Measurements from ENCODE around the gene COL20A1. TPM values are rescaled to one million over a fixed set of nuclear protein-coding genes. Genes with fewer than 3 reads are reported as not detected.

The COL20A1 gene
- total RNA-seq, 4 donors from 2014 or later = 0.32 TPM; not detected in 3

DNA sequence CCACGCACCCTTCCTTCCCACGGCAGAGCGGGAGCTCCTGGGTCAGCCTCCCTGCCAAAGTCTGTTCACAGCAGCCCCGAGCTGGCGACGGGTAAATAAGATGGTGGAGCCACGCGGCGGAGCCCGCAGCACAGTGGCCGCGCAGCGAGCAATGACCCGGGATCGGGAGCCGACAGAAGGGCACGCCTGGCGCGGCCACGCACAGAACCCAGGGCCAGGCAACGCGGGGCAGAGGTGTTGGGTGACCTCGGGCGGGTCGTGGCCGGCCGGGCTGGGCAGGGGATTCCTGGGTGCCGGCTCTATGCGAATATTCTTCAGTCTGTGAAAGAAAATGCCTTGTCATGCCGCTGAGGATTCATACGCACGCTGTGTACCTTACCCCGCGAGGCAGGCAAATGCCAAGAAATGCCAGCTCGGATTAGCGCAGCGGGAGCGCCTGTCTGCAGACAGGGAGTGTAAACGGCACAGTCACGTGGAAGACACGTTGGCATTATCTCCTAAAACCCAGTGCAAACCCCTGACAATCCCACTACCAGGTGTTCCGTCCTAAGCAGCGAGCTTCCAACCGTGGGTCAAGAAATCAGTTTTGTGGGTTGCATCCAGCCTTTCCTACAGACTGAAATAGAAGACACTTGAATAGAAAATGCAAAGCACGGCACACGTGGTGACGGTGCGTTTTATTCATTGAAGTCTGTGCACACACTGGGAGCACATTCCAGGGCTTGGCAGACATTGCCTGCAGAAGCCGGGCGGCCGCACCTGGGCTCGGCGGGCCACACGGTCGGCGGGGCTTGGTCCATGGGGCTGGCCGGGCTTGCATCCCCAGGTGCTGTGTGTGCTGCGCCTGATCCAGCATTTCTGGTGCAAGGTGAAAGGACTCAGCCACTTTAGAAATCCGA lies 49.8 kb downstream of the COL20A1 start:
- 90% methylated on average over 54 of the region's 59 CpGs for WGBS
- H3K9me3 ChIP-seq = no peaks in the 10 kb centered on the region

GRCh38 chr20:63343460-63344445 lies 50.8 kb downstream of the COL20A1 start:
- intact Hi-C loops (cut with DNase I) = no loop called here
- Histone ChIP-seq H3K4me3 (no peak overlapping the region), H3K9me3 (no peaks in the 10 kb centered on the region), H3K4me1 (peaks cover 10 to 27% (median 19%) of the 10 kb centered on the region in 4 donors), H3K27ac (replicated peaks in 1 of 4) (no peak overlapping the region), H3K36me3 (no peaks in the 10 kb centered on the region), H3K27me3 (peaks cover 0 to 72% (median 0%) of the 10 kb centered on the region in 4 donors)
- no peak for TF ChIP-seq POLR2AphosphoS5 (IDR thresholded peaks at IDR 0.05)
- DNase-seq (ENCODE audit: extremely low spot score) = no peak
- 65% methylated on average over 28 of the region's 37 CpGs for WGBS

More for the DNA sequence above, 49.8 kb downstream of the COL20A1 start:
- Histone ChIP-seq H3K27ac (replicated peaks in 1 of 4) (no peak overlapping the region), H3K27me3 (peaks cover 0 to 73% (median 0%) of the 10 kb centered on the region in 4 donors), H3K4me3 (no peak overlapping the region), H3K36me3 (no peaks in the 10 kb centered on the region), H3K4me1 (peaks cover 10 to 27% (median 19%) of the 10 kb centered on the region in 4 donors)
- no peak for DNase-seq (ENCODE audit: extremely low spot score)
- intact Hi-C loops (cut with DNase I) = no loop called here
- no peak for TF ChIP-seq EP300 (IDR thresholded peaks at IDR 0.05)
- TF ChIP-seq CTCF (IDR thresholded peaks at IDR 0.05) = no peak
- no peak for TF ChIP-seq POLR2AphosphoS5 (IDR thresholded peaks at IDR 0.05)
- TF ChIP-seq POLR2A (IDR thresholded peaks at IDR 0.05; ENCODE audit: low read depth) = no peak

DNA sequence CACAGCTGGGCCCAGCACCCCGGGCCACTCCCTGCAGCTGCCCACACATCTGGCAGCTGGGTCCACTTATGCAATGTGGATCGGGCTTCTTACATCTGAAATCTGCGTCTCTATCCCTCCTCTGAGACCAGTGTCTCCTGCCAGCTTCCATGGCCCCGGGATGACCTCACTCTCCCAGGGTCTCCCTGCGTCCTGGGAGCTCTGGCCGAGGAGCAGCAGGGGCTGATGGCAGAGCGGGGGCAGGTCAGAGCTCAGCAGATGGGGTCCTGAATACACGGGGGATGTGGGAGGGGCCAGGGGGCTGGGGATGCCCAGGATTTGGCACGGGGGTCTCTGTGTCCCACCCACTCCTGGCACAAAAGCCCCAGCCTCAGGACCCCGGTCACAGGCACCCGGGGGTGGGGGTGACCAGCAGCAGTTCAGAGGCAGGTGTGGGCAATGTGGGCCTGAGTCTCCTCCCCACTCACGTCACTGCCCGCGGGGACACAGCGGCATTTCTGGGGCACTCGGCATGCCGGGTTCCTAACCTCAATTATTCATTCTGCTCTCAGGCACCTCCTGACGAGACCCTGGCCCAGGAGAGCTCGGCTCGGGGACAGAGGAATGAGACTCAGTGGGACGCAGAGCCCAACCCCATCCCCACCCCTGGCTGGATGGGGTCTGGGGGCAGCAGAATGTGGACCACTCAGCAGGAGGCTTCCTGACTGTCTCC lies 51.8 kb downstream of the COL20A1 start:
- no peak overlapping the region for H3K27ac ChIP-seq (replicated peaks in 1 of 4)
- H3K27me3 ChIP-seq = peaks cover 0 to 76% (median 0%) of the 10 kb centered on the region in 4 donors
- intact Hi-C loops (cut with DNase I) = no loop called here
- peaks cover 10 to 27% (median 19%) of the 10 kb centered on the region in 4 donors for H3K4me1 ChIP-seq
- no peak for DNase-seq (ENCODE audit: extremely low spot score)
- WGBS = 36% methylated on average over 4 of the region's 21 CpGs
- no peaks in the 10 kb centered on the region for H3K36me3 ChIP-seq
- no peaks in the 10 kb centered on the region for H3K9me3 ChIP-seq
- no peak overlapping the region for H3K4me3 ChIP-seq
- TF ChIP-seq EP300 (IDR thresholded peaks at IDR 0.05) (no peak), POLR2AphosphoS5 (IDR thresholded peaks at IDR 0.05) (no peak), CTCF (IDR thresholded peaks at IDR 0.05) (no peak), POLR2A (IDR thresholded peaks at IDR 0.05; ENCODE audit: low read depth) (no peak)

- H3K36me3 ChIP-seq = no peaks in the 10 kb centered on the region
- H3K9me3 ChIP-seq = no peaks in the 10 kb centered on the region
- H3K27me3 ChIP-seq = peaks cover 0 to 74% (median 0%) of the 10 kb centered on the region in 4 donors
- intact Hi-C loops (cut with DNase I) = no loop called here
- WGBS = 34% methylated on average over 20 of the region's 27 CpGs
- no peak overlapping the region for H3K4me3 ChIP-seq
- TF ChIP-seq POLR2AphosphoS5 (IDR thresholded peaks at IDR 0.05) (no peak), EP300 (IDR thresholded peaks at IDR 0.05) (no peak), POLR2A (IDR thresholded peaks at IDR 0.05; ENCODE audit: low read depth) (no peak), CTCF (IDR thresholded peaks at IDR 0.05) (no peak)
- H3K27ac ChIP-seq (replicated peaks in 1 of 4) = no peak overlapping the region
- no peak for DNase-seq (ENCODE audit: extremely low spot score)
- peaks cover 10 to 27% (median 19%) of the 10 kb centered on the region in 4 donors for H3K4me1 ChIP-seq
These were observed 52.5 kb downstream of the COL20A1 start for GRCh38 chr20:63345328-63346100.

Measured in esophagus muscularis mucosa (tissue), 4 donors.